ENCODE data around the gene ADISSP.

- TF ChIP-seq EZH2 (IDR thresholded peaks at IDR 0.05; ENCODE audit: borderline replicate concordance, low read length) (no peak), CTCF (conservative IDR thresholded peaks at IDR 0.05 in 1 of 2, IDR thresholded peaks at IDR 0.05 in 1 of 2; ENCODE audit: extremely low read depth in 1 of 2, insufficient read depth in 1 of 2, low read depth in 1 of 2, low read length in 2 of 2) (no peak)
These were observed 27.3 kb upstream of the ADISSP start for GRCh38 chr20:3794701-3795420.

Data from mammary epithelial cell (primary cell).